Smooth muscle cell of the brain vasculature (primary cell): ENCODE data around the gene DKK2.

Source experiments
- DNase-seq: peaks from one replicate; pipeline ENCODE4 v3.0.0-alpha.2; 2012; ENCODE audit warnings: low read depth, low spot score

DKK2 gene

DNA sequence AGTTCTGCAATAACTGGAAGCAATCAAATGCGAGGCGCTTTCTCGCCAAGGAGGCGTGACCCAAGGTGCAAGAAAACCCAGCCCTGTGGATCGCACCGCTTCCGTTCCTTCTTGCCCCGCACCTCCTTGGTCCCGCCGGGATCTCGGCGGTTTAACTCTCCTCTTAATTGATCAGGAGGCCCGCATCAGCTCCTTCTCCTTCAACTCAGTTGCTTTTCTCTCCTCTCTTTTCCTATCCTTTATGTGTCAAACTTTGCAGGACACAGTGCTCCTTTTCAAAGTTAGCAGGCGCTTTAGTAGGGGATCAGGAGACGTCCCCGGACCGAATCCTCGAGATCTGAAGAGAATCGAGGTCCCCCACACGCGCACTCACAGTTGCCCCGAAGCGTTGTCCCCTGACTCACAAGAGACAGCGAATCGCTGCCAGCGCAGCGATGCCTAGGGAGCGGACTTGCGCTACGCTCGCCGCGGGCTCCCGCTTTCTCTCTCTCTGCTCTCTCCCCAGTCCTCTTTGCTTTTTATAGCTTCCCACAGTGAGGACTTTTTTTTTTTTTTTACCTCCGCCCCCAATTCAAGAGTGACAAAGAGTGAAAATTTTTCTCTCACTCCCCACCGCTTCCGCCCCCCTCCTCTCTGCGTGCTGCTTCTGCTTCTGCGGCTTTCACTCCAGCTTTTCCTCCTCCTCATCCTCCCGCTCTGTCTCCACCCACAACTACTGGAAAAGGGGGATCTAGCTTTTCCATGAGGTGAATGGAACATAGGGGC lies at the start of gene DKK2:
TSS of gene DKK2 (minus strand) at position 495 of the 765 bp plus-strand sequence. CDS start 722 bp downstream, outside the sequence.
- no peak for DNase-seq

DNA sequence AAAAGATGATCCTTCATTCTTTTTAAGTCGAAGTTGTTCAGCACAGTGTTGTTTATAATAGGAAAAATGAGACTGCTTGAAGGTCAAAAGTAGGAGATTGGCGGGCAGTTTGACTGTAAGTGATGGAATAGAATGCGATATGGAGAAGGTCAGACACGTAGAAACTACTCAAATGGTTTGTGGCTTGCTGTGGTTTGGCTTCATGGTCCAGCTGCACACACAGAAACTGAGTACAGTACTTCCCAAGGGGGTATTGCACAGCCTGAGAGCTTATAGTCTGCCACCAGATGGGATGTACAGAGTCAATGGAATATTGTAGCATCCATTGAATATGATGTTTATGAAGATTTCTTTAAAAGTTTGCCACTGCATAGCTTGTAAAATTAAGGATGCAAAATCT lies 41.1 kb upstream of the DKK2 start:
- DNase-seq: no peak

DNA sequence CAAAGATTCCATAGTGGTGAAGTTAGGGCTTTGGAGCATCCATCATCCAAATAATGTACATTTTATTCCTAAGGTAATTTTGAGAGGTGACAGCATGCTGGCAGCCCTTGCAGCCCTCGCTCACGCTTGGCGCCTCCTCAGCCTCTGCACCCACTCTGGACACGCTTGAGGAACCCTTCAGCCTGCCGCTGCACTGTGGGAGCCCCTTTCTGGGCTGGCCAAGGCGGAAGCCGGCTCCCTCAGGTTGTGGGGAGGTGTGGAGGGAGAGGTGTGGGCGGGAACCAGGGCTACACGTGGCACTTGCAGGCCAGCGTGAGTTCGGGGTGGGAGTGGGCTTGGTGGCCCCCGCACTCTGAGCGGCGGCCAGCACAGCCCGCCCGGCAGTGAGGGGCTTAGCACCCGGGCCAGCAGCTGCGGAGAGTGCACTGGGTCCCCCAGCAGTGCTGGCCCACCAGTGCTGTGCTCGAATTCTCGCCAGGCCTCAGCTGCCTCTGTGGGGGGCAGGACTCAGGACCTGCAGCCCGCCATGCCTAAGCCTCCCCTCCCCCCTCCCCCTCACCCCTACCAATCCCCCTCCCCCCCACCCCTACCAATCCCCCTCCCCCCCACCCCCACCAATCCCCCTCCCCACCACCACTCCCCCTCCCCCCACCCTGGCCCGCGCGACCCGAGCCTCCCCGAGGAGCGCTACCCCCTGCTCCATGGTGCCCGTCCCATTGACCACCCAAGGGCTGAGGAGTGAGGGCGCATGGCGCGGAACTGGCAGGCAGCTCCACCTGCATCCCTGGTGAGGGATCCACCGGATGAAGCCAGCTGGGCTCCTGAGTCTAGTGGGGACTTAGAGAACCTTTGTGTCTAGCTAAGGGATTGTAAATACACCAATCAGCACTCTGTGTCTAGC lies 37.0 kb upstream of the DKK2 start:
- no peak for DNase-seq

DNA sequence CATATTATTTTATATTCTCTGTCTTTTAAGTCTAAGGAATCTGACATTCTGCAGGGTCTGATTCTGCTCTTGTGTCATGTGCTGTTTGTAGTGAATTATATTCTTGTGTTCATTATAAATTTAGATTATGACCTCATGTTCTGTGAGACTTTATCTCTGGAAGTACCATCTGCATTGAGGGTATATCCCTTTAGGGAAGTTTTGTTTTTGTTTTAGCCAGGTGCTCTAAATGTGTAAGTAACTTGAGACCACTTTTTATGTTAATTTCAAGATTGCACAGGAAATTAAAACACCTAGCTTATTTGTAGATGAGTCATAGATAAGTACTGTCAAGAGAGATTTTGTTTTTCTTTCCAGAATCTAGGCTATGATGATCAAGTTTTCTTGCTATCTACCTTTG lies 35.0 kb upstream of the DKK2 start:
- DNase-seq: no peak

DNA sequence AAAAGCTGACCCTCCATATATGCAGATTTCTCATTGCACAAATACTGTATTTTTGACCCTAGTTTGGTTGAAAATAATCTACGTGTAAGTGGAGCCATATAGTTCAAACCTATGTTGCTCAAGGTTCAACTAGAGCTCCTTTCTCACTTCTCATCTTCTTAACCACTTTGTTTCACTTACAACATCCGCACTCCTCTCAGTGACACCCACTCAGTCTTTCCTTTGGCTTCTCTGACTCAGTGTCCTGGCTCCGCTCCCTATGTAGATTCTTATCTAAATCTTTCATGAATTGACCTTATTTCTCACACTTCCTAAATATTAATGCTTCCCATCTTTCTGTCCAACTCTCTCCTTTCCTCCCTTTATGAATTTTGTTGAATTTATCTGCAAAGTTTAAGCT lies 32.9 kb upstream of the DKK2 start:
- no peak for DNase-seq

DNA sequence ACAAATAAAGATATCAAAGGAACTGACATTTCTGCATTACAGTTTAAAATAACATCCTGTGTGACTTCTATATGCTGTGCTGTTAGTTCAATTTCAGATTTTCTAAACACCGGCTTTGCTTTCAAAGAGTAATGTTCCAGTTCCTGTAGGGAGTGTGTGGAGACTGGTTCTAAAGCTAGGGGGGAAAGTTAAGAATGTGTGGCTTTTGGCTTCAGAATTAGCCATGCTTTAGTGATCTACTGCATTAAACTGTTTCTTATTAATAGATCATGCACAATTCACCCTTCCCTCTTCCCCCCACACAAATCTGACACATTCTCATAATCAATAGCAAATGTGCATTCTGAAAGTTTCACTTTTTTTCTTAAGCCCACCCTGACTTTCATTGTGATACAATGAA lies 32.0 kb upstream of the DKK2 start:
- DNase-seq: no peak

GRCh38 chr4:107066621-107067020 lies 30.5 kb upstream of the DKK2 start:
- DNase-seq: no peak

- no peak for DNase-seq
These were observed 29.1 kb upstream of the DKK2 start for GRCh38 chr4:107065201-107065600.

GRCh38 chr4:107060388-107060787 lies 24.3 kb upstream of the DKK2 start:
- no peak for DNase-seq

DNA sequence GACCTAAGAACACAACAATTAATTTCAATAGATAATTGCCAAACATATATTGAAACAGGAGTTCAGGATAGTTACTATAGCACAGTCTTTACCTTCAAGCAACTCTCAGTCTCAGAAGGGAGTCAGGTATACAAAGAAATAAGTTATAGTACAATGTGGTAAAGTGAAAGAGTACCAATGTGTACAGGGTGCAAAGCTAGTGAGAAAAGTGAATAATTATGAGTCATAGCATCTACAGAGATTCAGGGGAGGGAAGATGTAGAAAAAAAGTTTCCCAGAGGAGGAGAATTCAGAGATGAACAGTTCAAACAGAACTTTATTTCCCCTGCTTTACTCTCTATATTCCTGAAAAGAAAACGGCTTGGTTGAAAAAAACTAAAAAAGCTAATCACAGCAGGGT lies 22.7 kb upstream of the DKK2 start:
- DNase-seq: no peak

- no peak for DNase-seq
These were observed 14.5 kb upstream of the DKK2 start for GRCh38 chr4:107050525-107051135.

- no peak for DNase-seq
These were observed 10.1 kb upstream of the DKK2 start for GRCh38 chr4:107046261-107046660.

GRCh38 chr4:107044170-107044569 lies 8.1 kb upstream of the DKK2 start:
- no peak for DNase-seq

- no peak for DNase-seq
These were observed 1.1 kb upstream of the DKK2 start for GRCh38 chr4:107037199-107037584.

GRCh38 chr4:107036584-107037198 lies 578 bp upstream of the DKK2 start:
- no peak for DNase-seq

- no peak for DNase-seq
These were observed 906 bp downstream of the DKK2 start for GRCh38 chr4:107034996-107035818.

- DNase-seq: no peak
These were observed 1.8 kb downstream of the DKK2 start for GRCh38 chr4:107034091-107034995.

DNA sequence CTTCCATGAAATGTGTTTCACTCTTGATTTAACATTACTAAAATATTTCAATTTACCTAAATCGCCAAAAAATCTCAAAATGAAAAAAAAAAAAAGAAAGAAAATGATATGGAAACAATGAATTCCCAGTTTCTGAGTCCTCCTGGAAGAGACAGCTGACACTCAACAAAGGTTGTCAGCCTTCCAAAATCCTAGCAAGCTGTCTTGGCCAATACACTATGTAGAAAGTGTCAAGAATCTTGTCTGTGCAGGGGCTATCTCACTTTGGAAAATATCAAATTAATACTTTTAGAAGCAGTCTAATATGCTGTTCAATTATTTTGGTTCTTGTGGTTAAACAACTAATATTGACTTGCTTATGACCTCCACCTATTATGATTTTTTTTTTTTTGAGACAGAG lies 8.7 kb downstream of the DKK2 start:
- DNase-seq: no peak

- no peak for DNase-seq
These were observed 17.8 kb downstream of the DKK2 start for GRCh38 chr4:107018344-107018735.
